GM18868 (cell line): Measurements from ENCODE around the gene POU2F3.
"Not testable (repeated sequence)": the region's sequence is repeated elsewhere in the genome, so short reads cannot be mapped to it uniquely, and the experiment has no call there.

Source experiments
- ATAC-seq: cut with Tn5 transposase; IDR thresholded peaks from one replicate; pipeline ENCODE4 v1.9.1; 2021; ENCODE audit warnings: mild to moderate bottlenecking, moderate library complexity; ENCODE audit not compliant: unreplicated experiment

POU2F3 gene

GRCh38 chr11:120248551-120249278, 8.8 kb downstream of the POU2F3 start:
- ATAC-seq, result peak; percentile 80

DNA sequence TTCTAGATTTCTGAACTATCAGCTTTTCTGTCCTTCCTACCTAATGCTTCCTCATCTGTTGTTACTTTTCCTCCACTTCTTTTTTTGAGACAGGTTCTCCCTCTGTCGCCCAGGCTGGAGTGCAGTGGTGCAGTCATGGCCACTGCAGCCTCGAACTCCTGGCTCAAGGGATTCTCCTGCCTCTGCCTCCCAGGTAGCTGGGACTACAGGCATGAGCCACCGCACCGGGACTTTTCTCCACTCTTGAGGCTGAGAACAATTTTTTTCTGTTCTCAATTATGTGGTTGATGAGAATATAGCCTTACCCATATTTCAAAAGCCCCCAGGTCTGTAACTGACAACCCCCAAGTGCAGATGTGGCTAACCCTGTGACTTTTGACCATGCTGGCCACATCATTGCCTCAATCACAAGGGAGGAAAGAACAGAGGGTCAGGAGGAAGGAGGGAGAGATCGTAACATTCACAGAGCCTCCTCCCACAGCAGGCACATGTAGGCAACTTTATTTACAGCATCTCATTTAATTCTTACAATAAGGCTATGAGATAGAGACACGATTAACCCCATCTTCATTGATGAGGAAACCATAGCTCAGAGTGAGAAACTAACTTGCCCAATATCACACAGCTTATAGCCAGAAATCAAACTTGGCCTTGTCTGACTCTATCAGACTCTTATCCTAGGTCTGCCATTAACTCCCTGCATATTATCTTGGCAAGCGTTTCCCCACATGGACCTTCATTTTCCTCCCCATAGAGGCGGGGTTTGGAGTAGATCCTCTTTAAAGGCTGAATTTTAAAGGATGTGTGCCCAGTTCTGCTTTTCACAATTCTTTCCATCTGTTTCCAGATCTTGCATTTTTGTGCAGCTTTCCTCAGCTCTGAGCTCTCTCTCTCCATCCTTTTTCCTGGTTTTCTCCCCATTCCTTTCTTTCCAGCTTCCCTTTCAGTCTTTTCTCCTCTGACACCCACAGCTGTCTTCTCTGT, 9.6 kb downstream of the POU2F3 start:
- ATAC-seq, result no peak

- not testable (repeated sequence) for ATAC-seq
Measured at GRCh38 chr11:120253377-120253776, 13.4 kb downstream of the POU2F3 start.

DNA sequence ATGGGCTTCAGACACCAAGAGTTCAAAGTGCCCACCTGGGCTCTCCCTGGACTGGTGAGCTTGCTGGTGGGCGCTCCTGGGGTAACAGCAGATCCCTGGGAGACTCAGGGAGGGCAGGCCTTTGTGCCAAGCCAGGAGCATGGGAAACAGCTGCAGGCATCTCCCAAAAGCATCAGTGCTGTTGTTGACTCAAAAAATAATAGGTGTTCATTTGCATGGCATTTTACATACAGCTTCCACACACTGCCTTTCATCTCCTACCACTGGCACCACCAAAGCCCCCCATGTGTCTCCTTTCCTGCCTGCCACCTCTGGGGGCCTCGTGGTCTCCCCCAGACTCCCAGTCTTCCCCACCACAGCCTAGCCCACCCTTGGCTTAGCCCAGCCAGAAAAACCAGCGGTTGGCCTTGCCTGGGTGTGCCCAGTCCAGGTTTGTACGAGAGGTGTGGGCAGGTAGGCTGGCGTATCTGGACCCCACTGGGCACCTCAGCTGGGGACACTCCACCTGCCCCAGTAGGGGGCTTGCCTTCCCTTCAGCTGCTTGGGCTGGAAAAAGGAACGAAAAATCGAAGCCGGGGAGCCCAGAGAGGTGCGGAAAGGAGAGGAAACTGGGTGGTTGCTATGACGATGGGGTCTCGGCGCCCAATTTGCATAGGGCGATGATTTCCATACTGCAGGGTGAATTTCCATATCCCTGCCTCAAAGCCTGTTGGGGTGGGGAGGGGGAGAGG, 15.0 kb downstream of the POU2F3 start:
- no peak for ATAC-seq

GRCh38 chr11:120255519-120255866, 15.6 kb downstream of the POU2F3 start:
- ATAC-seq, result no peak

DNA sequence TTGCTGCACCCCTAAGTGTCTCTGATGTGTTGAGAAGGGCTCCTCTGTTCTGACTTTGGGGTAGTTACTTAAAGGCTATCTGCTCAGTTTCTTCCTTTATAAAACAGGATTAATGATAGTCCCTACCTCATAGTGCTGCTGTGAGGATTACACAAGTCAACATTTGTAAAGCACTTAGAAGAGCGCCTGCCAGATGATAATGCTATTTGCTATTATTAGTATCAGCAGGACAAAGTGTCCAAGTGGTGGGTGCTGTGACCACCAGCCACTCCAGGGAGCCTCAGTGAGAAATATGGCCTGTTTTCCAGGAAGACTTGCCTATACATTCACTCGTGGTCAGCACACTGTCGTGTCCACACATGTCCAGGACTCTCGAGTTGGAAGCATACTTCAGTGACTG, 16.2 kb downstream of the POU2F3 start:
- no peak for ATAC-seq

- ATAC-seq, result no peak
Measured at GRCh38 chr11:120256779-120257178, 16.8 kb downstream of the POU2F3 start.

- ATAC-seq, result no peak
Measured at GRCh38 chr11:120257346-120257745, 17.4 kb downstream of the POU2F3 start.

DNA sequence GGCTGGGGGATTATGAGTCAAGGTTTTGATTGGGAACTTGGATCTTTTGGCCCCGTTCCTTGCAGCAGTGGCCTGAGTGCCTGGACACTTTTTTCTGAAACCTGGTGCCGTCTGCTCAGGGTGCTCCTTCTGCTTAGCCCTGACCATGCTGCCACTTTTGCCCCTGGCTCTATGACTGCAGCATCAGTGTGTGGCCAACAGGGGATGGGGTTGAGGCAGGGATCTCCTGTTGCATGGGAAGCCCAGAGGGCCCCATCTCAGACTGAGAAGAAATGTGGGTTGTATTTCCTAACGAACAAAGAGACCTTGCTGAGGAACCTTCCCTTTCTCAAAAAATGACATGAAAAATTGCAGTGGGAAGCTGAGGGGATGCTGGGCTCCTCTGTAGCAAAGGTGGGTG, 18.7 kb downstream of the POU2F3 start:
- no peak for ATAC-seq

GRCh38 chr11:120259241-120259640, 19.3 kb downstream of the POU2F3 start:
- no peak for ATAC-seq

GRCh38 chr11:120259988-120260565, 20.1 kb downstream of the POU2F3 start:
- ATAC-seq, result no peak

DNA sequence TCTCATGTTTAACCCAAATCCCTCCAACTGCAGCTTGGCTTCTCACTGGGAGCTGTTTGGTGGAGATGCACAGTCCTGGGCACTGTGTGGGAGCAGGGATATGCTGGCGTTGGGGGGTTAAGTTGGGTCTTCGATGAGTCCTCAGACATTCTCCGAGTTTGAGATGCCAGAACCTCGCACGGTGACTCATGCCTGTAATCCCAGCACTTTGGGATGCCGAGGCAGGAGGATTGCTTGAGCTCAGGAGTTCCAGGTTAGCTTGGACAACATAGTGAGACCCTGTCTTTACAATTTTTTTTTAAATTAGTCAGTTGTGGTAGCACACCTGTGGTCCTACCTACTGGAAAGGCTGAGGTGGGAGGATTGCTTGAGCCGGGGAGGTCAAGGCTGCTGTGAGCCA, 20.7 kb downstream of the POU2F3 start:
- no peak for ATAC-seq

- ATAC-seq, result no peak
Measured at GRCh38 chr11:120261321-120261720, 21.4 kb downstream of the POU2F3 start.

- ATAC-seq, result no peak
Measured at GRCh38 chr11:120261931-120262330, 22.0 kb downstream of the POU2F3 start.

DNA sequence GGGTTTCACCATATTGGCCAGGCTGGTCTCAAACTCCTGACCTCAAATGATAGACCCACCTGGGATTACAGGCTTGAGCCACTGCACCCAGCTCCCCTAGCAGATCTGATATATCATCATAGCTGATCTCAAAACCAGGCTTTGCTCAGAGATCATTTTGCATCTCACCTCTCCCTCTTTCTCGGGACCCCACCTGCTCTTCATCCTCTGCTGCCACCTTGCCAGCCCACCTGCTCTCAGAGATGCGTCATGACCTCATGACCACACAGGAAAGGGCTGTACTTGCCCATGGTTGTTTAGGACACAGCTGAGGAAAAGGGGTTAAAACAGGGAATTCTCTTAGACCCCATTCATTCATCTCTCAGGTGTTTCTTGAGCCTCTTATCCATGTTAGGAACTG, 27.4 kb downstream of the POU2F3 start:
- ATAC-seq, result no peak

DNA sequence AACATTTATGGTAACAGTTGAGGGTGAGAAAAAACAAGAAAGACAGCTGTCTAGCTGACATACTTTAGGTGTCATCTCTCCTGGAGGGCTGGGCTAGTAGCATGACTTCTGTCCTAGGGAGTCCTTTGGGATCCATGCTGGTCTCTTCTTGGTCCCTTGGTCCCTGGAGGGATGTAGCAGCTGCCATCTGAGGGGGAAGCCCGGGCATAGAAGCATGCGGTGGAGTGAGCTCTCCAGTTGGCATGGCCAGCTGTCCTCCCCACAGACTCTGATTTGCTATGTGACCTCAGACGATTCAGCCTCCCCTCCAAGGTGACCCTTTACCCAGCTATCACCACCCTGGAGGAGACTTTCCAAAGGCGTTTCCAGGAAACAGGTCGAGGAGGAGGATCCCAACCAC, 28.7 kb downstream of the POU2F3 start:
- no peak for ATAC-seq

DNA sequence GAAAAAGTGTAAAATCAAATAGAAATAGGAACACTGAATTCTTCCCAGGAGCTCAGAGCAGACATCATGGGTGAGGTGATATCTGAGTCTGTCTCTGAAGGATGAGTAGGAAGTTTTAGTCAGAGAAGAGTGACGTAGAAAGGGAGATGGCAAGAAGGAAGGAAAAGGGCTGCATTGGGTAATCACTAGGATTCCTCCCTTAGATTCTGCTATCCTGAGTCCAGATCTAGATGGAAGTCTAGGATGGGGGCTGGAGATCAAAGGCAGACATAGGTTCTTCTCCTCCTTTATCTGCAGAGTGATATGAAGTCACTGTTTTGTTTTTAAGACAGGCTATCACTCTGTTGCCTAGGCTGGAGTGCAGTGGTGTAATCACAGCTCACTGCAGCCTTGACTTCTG, 30.4 kb downstream of the POU2F3 start:
- no peak for ATAC-seq

DNA sequence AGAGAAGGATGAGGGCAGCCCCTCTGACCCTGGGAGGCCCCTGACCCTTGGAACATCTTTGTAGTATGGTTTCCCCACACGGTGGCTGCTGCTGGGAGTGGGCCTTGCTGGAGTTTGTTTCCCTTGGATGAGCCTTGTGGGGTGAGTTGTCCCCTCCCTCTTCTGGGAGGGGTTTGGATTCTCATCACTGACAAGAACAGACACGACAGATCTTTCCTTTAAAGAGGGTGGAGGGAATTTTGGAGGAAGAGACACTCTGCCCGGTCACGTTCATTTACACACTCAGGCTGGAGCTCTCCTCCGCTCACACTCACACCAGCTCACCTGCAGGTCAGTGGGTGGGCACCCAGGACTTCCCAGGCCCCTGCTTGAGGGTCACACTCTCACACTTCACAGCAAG, 31.7 kb downstream of the POU2F3 start:
- ATAC-seq, result no peak

DNA sequence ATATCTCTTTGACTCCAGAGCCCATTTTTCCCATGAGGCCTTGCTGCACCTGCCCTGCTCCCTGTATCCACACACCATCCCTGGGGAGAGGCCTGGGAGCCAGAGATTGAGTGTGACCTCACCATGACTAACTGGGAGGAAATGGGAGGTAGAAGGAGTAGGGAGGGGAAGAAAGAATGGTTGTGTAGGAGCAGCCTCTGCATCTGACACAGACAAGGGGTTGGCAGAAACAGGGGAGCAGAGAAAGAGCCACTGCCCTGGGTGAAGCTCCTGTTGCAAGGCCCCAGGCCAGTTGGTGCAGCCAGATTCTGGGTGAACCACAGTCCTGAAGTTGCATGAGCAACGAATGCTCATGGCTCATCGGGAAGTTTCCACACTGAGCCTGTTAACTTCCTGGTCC, 32.4 kb downstream of the POU2F3 start:
- no peak for ATAC-seq

DNA sequence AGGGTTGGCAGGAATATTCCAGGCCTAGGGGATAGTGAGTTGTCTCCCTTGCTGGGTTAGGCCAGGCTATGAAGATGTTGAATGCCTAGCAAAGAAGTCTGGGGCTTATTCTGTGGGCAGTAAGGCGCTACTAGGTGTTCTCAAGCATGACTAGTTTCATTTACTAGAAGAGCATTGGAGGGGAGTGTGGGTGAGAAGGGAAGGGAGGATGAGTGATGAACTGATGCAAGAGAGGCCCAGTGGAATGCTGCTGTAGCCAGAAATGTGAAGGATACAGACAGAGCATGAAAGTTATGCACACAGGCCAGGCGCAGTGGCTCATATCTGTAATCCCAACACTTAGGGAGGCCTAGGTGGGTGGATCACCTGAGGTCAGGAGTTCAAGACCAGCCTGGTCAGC, 33.5 kb downstream of the POU2F3 start:
- no peak for ATAC-seq

DNA sequence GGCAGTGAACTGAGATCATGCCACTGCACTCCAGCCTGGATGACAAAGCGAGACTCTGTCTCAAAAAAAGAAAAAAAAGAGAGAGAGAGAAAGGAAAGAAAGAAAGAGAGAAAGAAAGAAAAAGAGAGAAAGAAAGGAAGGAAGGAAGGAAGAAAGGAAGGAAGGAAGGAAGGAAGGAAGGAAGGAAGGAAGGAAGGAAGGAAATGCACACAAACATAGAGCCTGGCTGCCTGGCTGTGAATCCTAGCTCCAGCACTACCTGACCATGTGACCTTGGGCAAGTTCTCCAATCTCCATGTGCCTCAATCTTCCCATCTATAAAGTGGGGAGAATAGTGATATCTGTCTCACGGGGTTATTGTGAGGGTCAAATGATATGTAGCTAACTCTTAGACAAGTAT, 34.0 kb downstream of the POU2F3 start:
- not testable (repeated sequence) for ATAC-seq
